Ishikawa (cell line): ENCODE measurements around the gene CASP6.
A peak's percentile ranks its signal among the peaks of the same experiment; 100 is the strongest.

Experiments
- CEBPB ChIP-seq: IDR thresholded peaks from 2 replicates; pipeline ENCODE4 v1.6.1; 2012
- CREB1 ChIP-seq: IDR thresholded peaks from 2 replicates; pipeline ENCODE4 v1.6.1; 2012; ENCODE audit warnings: low read depth
- EGR1 ChIP-seq: IDR thresholded peaks from 2 replicates; pipeline ENCODE4 v1.6.1; 2012
- EP300 ChIP-seq: IDR thresholded peaks from 2 replicates; pipeline ENCODE4 v1.6.1; 2012; ENCODE audit warnings: borderline replicate concordance
- FOXM1 ChIP-seq: IDR thresholded peaks from 2 replicates; pipeline ENCODE4 v1.6.1; 2012; ENCODE audit warnings: low read depth, borderline replicate concordance
- MAX ChIP-seq: IDR thresholded peaks from 2 replicates; pipeline ENCODE4 v1.6.1; 2012
- NFIC ChIP-seq: IDR thresholded peaks from 2 replicates; pipeline ENCODE4 v1.6.1; 2012
- RAD21 ChIP-seq: IDR thresholded peaks from 2 replicates; pipeline ENCODE4 v1.6.1; 2012; ENCODE audit warnings: low read depth
- TAF1 ChIP-seq: IDR thresholded peaks from 2 replicates; pipeline ENCODE4 v1.6.1; 2012; ENCODE audit warnings: low read depth, mild to moderate bottlenecking
- TCF12 ChIP-seq: IDR thresholded peaks from 2 replicates; pipeline ENCODE4 v1.6.1; 2012; ENCODE audit warnings: low read depth
- TEAD4 ChIP-seq: IDR thresholded peaks from 2 replicates; pipeline ENCODE4 v1.6.1; 2012
- USF1 ChIP-seq: IDR thresholded peaks from 2 replicates; pipeline ENCODE4 v1.6.1; 2012
- YY1 ChIP-seq: IDR thresholded peaks from 2 replicates; pipeline ENCODE4 v1.6.1; 2012; ENCODE audit warnings: low read depth
- ZBTB7A ChIP-seq: IDR thresholded peaks from 2 replicates; pipeline ENCODE4 v1.6.1; 2012; ENCODE audit warnings: low read depth

CASP6 gene

GRCh38 chr4:109648266-109648996 lies 54.8 kb downstream of the CASP6 start:
- TF ChIP-seq TCF12 (no peak), MAX (no peak), USF1 (no peak), YY1 (no peak), NFIC (0 out of 2 replicates have a peak, but pooled peaks have one; percentile 10), CREB1 (no peak), EP300 (no peak)

- no peak for TF ChIP-seq FOXM1
Measured at GRCh38 chr4:109645874-109646710, 57.2 kb downstream of the CASP6 start.

- TF ChIP-seq CEBPB (no peak), EGR1 (no peak), TCF12 (no peak), MAX (no peak), TAF1 (no peak), TEAD4 (no peak), USF1 (no peak), YY1 (no peak), CREB1 (no peak), FOXM1 (no peak), RAD21 (no peak), ZBTB7A (no peak)
Measured at GRCh38 chr4:109640644-109641043, 62.6 kb downstream of the CASP6 start.
